ENCODE results near the gene DHRS7B. TPM values are rescaled to one million over a fixed set of nuclear protein-coding genes. Genes with fewer than 3 reads are reported as not detected.
"Not testable (repeated sequence)": the region's sequence is repeated elsewhere in the genome, so short reads cannot be mapped to it uniquely, and the experiment has no call there.

The DHRS7B gene
- total RNA-seq, 1 experiment from 2014 or later, result 9.4 TPM

GRCh38 chr17:21082001-21082436 lies 44.7 kb upstream of the DHRS7B start:
- Histone ChIP-seq H3K27ac (ENCODE audit: low read length) (no peak overlapping the region), H3K4me1 (ENCODE audit: control insufficient read depth, insufficient read depth, low read length) (no peaks in the 10 kb centered on the region), H3K27me3 (ENCODE audit: control insufficient read depth, insufficient read depth, low read length) (no peaks in the 10 kb centered on the region), H3K36me3 (ENCODE audit: control insufficient read depth, insufficient read depth, low read length) (no peaks in the 10 kb centered on the region), H3K9me3 (ENCODE audit: control insufficient read depth, insufficient read depth, low read depth, low read length) (no peaks in the 10 kb centered on the region), H3K4me3 (ENCODE audit: low read depth in 2 of 2, low read length in 2 of 2) (no peak overlapping the region)
- ATAC-seq, result no peak
- in situ Hi-C loops (cut with HindIII; ENCODE audit: low pct_unique_long_range_greater_than_20kb, low sequenced_read_pairs), result no loop called here
- no peak for TF ChIP-seq CTCF (IDR thresholded peaks at IDR 0.05)
- ChIA-PET CTCF (no interaction called here), POLR2A (no interaction called here)
- BruUV-seq (replicated peaks), result no TSS peak
- intact Hi-C loops (cut with micrococcal nuclease; ENCODE audit: unreplicated experiment), result no loop called here
- no peak for DNase-seq (ENCODE audit: low read depth, low spot score)

GRCh38 chr17:21085280-21085679 lies 41.5 kb upstream of the DHRS7B start:
- H3K27ac ChIP-seq (ENCODE audit: low read length); CTCF ChIA-PET; intact Hi-C loops (cut with micrococcal nuclease; ENCODE audit: unreplicated experiment); H3K36me3 ChIP-seq (ENCODE audit: control insufficient read depth, insufficient read depth, low read length); ATAC-seq; H3K27me3 ChIP-seq (ENCODE audit: control insufficient read depth, insufficient read depth, low read length); H3K4me1 ChIP-seq (ENCODE audit: control insufficient read depth, insufficient read depth, low read length); DNase-seq (ENCODE audit: low read depth, low spot score); BruUV-seq (replicated peaks); H3K9me3 ChIP-seq (ENCODE audit: control insufficient read depth, insufficient read depth, low read depth, low read length); in situ Hi-C loops (cut with HindIII; ENCODE audit: low pct_unique_long_range_greater_than_20kb, low sequenced_read_pairs); H3K4me3 ChIP-seq (ENCODE audit: low read depth in 2 of 2, low read length in 2 of 2): not testable (repeated sequence)
- POLR2A ChIA-PET, result interaction anchor here (0.6 kb wide), 1 partner anchor 131 kb away, joined by 3 read pairs; no protein-coding TSS in a partner anchor

- intact Hi-C loops (cut with micrococcal nuclease; ENCODE audit: unreplicated experiment), result no loop called here
- H3K27ac ChIP-seq (ENCODE audit: low read length), result no peak overlapping the region
- ChIA-PET POLR2A (interaction anchor here (0.6 kb wide), 1 partner anchor 131 kb away, joined by 3 read pairs; no protein-coding TSS in a partner anchor), CTCF (no interaction called here)
- no peaks in the 10 kb centered on the region for H3K4me1 ChIP-seq (ENCODE audit: control insufficient read depth, insufficient read depth, low read length)
- ATAC-seq (no peak), DNase-seq (ENCODE audit: low read depth, low spot score) (no peak)
- no peaks in the 10 kb centered on the region for H3K36me3 ChIP-seq (ENCODE audit: control insufficient read depth, insufficient read depth, low read length)
- no peaks in the 10 kb centered on the region for H3K27me3 ChIP-seq (ENCODE audit: control insufficient read depth, insufficient read depth, low read length)
- H3K4me3 ChIP-seq (ENCODE audit: low read depth in 2 of 2, low read length in 2 of 2), result no peak overlapping the region
- no peak for TF ChIP-seq SIN3A (IDR thresholded peaks at IDR 0.05; ENCODE audit: borderline replicate concordance, insufficient read depth, low read depth, low read length)
- no peak for TF ChIP-seq POLR2AphosphoS5 (IDR thresholded peaks at IDR 0.05; ENCODE audit: low read depth, low read length)
- TF ChIP-seq REST (IDR thresholded peaks at IDR 0.05; ENCODE audit: insufficient read depth in 1 of 2, low read depth in 2 of 2, low read length in 1 of 2), result no peak
- no peak for TF ChIP-seq CTCF (IDR thresholded peaks at IDR 0.05)
- TF ChIP-seq TCF7L2 (IDR thresholded peaks at IDR 0.05; ENCODE audit: low read depth, low read length), result no peak
- no TSS peak for BruUV-seq (replicated peaks)
- in situ Hi-C loops (cut with HindIII; ENCODE audit: low pct_unique_long_range_greater_than_20kb, low sequenced_read_pairs), result no loop called here
- H3K9me3 ChIP-seq (ENCODE audit: control insufficient read depth, insufficient read depth, low read depth, low read length), result no peaks in the 10 kb centered on the region
Measured at GRCh38 chr17:21085707-21086106, 41.1 kb upstream of the DHRS7B start.

All from Panc1 (cell line).